CD4-positive, CD25-positive, alpha-beta regulatory T cell (primary cell): Measurements from ENCODE around the gene MTFR2. TPM values are rescaled to one million over a fixed set of nuclear protein-coding genes. Genes with fewer than 3 reads are reported as not detected.

Experiments used
- ATAC-seq, 2 donors: fragments of 150-1000 bp; cut with Tn5 transposase; one replicate each; pipeline ENCODE4 v1.10.0; 2021; ENCODE audit warnings: low read depth in 2 of 2, moderate number of reproducible peaks in 2 of 2, moderate library complexity in 1 of 2
- DNase-seq, 3 donors: peaks; one replicate each; pipeline versions ENCODE4 v3.0.0 to v3.0.0-alpha.2; 2012 to 2022; ENCODE audit warnings: mixed read lengths in 1 of 3
- H3K27ac ChIP-seq: one replicate; pipeline ENCODE4 v1.7.0; 2013; ENCODE audit warnings: mild to moderate bottlenecking, low read length; ENCODE audit not compliant: insufficient read depth, poor library complexity, severe bottlenecking
- H3K27me3 ChIP-seq: one replicate; pipeline ENCODE4 v1.7.0; 2013; ENCODE audit warnings: low read length; ENCODE audit not compliant: control insufficient read depth, insufficient read depth
- H3K36me3 ChIP-seq: one replicate; pipeline ENCODE4 v1.7.0; 2013; ENCODE audit warnings: mild to moderate bottlenecking, low read length, moderate library complexity; ENCODE audit not compliant: control insufficient read depth, insufficient read depth
- H3K4me1 ChIP-seq: 2 replicates; pipeline ENCODE4 v1.7.0; 2013; ENCODE audit warnings: mild to moderate bottlenecking, low read length; ENCODE audit not compliant: insufficient read depth, control insufficient read depth, poor library complexity, severe bottlenecking
- H3K4me3 ChIP-seq: one replicate; pipeline ENCODE4 v1.7.0; 2013; ENCODE audit warnings: low read depth, mild to moderate bottlenecking, low read length, moderate library complexity
- H3K9me3 ChIP-seq, 2 experiments: 1 replicate in 1 of 2; 2 replicates in 1 of 2; pipeline ENCODE4 v1.7.0; 2013; ENCODE audit warnings: low read length in 2 of 2, mild to moderate bottlenecking in 1 of 2, moderate library complexity in 1 of 2; ENCODE audit not compliant: control insufficient read depth in 2 of 2
- H3K27ac Mint-ChIP-seq, 3 donors: one replicate each; pipeline ENCODE4 v1.8.0; 2020 to 2022; ENCODE audit warnings: mild to moderate bottlenecking in 3 of 3, mixed read lengths in 3 of 3, moderate library complexity in 2 of 3
- H3K27me3 Mint-ChIP-seq: one replicate; pipeline ENCODE4 v1.8.0; 2022; ENCODE audit warnings: mild to moderate bottlenecking, mixed read lengths
- H3K36me3 Mint-ChIP-seq: one replicate; pipeline ENCODE4 v1.8.0; 2020; ENCODE audit warnings: mixed read lengths
- H3K4me1 Mint-ChIP-seq, 4 donors: one replicate each; pipeline ENCODE4 v1.8.0; 2020 to 2022; ENCODE audit warnings: mixed read lengths in 4 of 4, mild to moderate bottlenecking in 1 of 4
- H3K4me3 Mint-ChIP-seq, 4 donors: one replicate each; pipeline ENCODE4 v1.8.0; 2020 to 2022; ENCODE audit warnings: mild to moderate bottlenecking in 4 of 4, mixed read lengths in 4 of 4, moderate library complexity in 3 of 4
- H3K9me3 Mint-ChIP-seq, 7 donors: one replicate each; pipeline ENCODE4 v1.8.0; 2020 to 2022; ENCODE audit warnings: mixed read lengths in 7 of 7, mild to moderate bottlenecking in 3 of 7, moderate library complexity in 2 of 7
- polyA plus RNA-seq, 4 donors: library from polyadenylated mRNA; unstranded; fragments of 300-500 nt; fragmentation: Illumina TruSeq; gene quantifications; one replicate each; pipeline ENCODE4 v1.2.3, GENCODE V29; 2021
- total RNA-seq: library from RNA; stranded (reverse); gene quantifications from one replicate; pipeline ENCODE4 v1.2.3, GENCODE V29; 2022

MTFR2 gene
- total and polyA plus RNA-seq, 5 donors from 2014 or later = 1.0 to 3.7 (median 1.9) TPM

DNA sequence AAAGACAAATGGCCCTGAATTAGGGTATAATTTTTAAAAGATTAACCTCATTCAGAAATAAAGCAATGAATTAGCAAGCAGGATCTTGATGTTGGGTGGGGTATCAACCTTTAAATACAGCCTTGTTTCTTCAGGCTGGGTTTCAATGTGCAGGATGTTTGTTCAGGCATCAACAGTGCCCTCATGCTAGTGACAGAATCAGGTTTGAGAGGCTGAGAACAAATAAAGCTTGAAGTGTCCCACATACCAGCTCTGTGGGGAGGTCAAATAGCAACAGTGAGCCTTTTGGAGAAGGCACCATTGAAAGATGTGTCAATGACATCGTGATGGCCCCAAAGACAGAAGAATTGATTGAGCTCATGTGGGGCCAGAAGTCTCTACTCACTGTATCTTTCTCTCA is 68.2 kb downstream of the MTFR2 start:
- no peaks in the 10 kb centered on the region for H3K36me3 ChIP-seq
- H3K4me3 ChIP-seq = no peak overlapping the region
- H3K27me3 ChIP-seq = no peaks in the 10 kb centered on the region
- no peak for ATAC-seq
- H3K27ac ChIP-seq = no peak overlapping the region
- no peaks in the 10 kb centered on the region for H3K9me3 ChIP-seq
- no peaks in the 10 kb centered on the region for H3K4me1 ChIP-seq
- peaks cover 4% of the 10 kb centered on the region for H3K27me3 Mint-ChIP-seq
- no peak overlapping the region for H3K4me3 Mint-ChIP-seq
- no peak overlapping the region for H3K27ac Mint-ChIP-seq
- no peak for DNase-seq
- no peaks in the 10 kb centered on the region for H3K4me1 Mint-ChIP-seq
- peaks cover 0 to 2% (median 0%) of the 10 kb centered on the region in 7 donors for H3K9me3 Mint-ChIP-seq
- no peaks in the 10 kb centered on the region for H3K36me3 Mint-ChIP-seq

DNA sequence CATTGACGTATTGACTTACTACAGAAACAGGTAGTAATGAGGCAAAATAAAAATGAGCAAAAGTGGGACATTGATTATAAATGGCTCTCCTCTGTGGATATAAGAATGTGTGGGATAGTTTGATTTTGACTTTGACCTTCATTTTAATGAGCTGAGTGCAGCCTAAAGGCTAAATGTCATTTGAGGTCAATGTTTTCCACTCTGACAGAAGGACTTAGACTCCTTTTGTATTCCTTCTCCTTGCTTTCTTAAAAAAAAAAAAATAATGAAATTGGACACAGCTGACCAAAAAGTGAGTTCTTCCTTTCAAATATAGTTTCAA is 68.6 kb downstream of the MTFR2 start:
- no peak overlapping the region for H3K27ac ChIP-seq
- H3K4me1 Mint-ChIP-seq = no peaks in the 10 kb centered on the region
- ATAC-seq (no peak), DNase-seq (no peak)
- no peaks in the 10 kb centered on the region for H3K36me3 Mint-ChIP-seq
- no peak overlapping the region for H3K27ac Mint-ChIP-seq
- no peak overlapping the region for H3K4me3 Mint-ChIP-seq
- peaks cover 4% of the 10 kb centered on the region for H3K27me3 Mint-ChIP-seq
- no peaks in the 10 kb centered on the region for H3K9me3 ChIP-seq
- peaks cover 0 to 2% (median 0%) of the 10 kb centered on the region in 7 donors for H3K9me3 Mint-ChIP-seq
- H3K4me3 ChIP-seq = no peak overlapping the region
- H3K36me3 ChIP-seq = no peaks in the 10 kb centered on the region
- no peaks in the 10 kb centered on the region for H3K27me3 ChIP-seq
- no peaks in the 10 kb centered on the region for H3K4me1 ChIP-seq

Other genes starting within 250 kb of the MTFR2 start
- 429 TPM for gene BCLAF1, start 39.5 kb upstream of the MTFR2 start, total RNA-seq
- 100 to 1,000 TPM in 2 of 4 donors, 10 to 100 TPM in 2; 80.5 to 112 (median 97.3) TPM for gene BCLAF1, start 39.5 kb upstream of the MTFR2 start, polyA plus RNA-seq